ENCODE measurements around the gene ZXDB.
"Not testable (repeated sequence)": the region's sequence is repeated elsewhere in the genome, so short reads cannot be mapped to it uniquely, and the experiment has no call there.

ZXDB gene

DNA sequence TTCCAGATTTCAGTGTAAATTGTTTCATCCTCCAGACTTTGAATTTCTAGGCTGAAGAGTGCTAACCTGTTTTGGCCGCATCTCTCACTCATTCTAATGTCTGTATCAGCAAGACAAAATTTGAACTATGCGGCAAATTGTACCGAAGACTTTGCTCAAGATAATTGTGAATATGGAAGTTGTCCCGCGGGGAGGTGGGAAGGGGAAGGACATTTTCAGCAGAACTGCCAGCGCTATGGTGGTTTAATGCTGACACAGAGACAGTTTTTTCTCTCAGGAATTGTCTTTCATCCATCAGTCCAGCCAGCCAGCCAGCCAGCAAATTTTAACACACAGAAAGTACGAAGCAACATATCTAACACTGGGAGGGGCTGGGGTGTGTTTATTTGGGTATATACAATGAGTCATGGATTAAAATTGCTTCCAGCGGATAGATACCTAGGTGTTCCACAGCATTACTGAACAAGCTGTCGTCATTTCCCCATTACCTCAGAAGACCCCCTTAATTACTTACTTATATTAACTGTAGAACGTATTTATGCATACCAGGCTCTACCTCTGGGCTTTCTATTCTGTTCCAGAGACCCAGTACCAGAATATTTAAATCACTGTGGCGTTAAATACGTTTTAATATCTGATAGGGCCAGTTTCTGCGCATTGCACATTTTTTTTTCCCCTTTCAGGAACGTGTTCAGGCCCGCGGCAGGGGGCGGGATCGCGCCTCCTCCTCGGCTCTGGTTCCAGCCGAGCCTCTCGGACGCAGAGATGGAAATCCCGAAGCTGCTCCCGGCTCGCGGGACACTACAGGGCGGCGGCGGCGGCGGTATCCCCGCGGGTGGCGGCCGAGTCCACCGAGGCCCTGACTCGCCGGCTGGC is at the start of gene ZXDB:
ZXDB (plus strand) TSS at position 728 of the 876 bp plus-strand sequence; CDS start at position 766, 38 bp downstream.
- DNase-seq (ENCODE audit: low read depth in 1 of 2, low spot score in 1 of 2) = not testable (repeated sequence)

DNA sequence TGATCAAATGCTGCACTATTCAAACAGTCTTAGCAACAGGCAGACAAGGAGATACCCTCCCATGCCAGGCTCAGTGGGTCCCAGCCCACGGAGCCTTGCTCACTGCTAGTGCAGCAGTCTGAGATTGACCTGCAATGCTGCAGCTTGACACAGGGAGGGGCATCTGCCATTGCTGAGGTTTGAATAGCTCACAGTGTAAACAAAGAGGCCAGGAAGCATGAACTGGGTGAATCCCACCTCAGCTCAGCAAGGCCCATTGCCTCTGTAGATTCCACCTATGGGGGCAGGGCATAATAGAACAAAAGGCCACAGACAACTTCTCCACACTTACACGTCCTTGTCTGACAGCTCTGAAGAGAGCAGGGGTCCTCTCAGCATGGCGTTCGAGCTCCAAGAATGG is 26.6 kb upstream of the ZXDB start:
- DNase-seq (ENCODE audit: low read depth in 1 of 2, low spot score in 1 of 2) = no peak

DNA sequence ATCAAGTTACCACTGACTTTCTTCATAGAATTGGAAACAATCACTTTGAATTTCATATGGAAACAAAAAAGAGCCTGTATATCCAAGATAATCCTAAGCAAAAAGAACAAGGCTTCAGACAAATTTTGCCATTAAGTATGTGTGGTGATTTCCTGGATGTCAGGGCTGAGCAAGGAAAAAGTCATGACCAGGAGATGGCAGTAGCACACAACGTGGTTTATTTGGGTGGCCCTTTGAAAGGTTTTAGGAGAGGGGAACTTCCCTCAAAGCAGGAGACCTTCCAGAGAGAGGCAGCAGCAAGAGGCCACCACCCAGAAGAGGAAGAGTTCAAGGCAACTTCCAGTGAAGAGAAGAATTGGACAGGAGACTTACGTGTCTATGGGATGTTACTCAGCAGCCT is 18.1 kb upstream of the ZXDB start:
- no peak for DNase-seq (ENCODE audit: low read depth in 1 of 2, low spot score in 1 of 2)

DNA sequence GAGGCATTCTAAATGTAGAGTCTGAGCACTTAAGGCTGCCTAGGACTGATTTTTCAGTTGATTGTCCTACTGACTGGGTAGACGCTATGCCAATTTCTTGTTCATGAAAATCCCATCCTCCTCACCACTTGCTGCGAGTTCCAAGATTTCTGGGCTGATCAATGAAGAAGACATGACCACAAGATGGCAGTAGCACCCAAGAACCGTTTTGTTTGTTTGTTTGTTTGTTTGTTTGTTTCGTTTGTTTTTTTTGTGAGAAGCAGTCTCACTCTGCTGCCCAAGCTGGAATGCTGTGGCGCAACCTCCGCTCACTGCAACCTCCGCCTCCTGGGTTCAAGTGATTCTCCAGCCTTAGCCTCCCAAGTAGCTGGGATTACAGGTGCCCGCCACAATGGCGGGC is 8.9 kb upstream of the ZXDB start:
- not testable (repeated sequence) for DNase-seq (ENCODE audit: low read depth in 1 of 2, low spot score in 1 of 2)

DNA sequence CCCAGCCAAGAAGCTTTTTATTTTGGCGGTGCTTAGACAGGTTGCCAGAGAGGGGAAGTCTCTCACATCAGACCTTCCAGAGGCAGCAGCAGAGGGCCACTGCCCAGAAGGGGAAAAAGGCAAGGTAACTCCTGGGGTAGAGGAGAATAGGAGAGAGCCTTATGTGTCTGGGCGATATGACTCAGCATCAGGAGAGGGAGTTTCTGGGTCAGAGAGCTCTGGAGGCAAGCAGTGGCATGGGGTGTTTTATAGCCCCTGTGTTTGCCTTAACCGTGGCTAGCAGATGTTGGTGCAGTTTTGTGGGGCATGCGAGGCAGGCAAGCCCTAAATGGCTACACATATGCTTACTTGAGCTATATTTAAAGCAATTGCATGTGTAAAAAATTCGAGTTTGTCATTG is 8.3 kb upstream of the ZXDB start:
- DNase-seq (ENCODE audit: low read depth in 1 of 2, low spot score in 1 of 2) = no peak

DNA sequence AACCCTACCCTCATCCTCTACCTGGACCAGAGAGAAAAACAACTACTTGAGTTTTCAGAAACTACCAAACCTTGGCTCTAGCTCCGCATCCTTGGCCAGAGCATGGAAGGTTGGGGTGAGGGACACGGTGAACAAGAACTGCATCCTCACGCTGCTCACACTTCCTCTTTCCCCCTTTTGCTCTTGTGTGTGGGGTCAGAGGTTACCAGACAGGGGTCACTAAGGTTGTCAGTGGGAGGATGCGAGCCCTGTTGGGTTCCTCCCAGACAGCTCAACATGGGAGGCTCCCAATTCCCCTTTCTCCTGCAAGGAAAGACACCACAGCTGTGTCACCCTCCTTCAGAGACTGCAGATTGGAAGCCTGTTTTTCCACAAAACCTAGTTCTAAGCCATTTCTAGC is 5.5 kb upstream of the ZXDB start:
- no peak for DNase-seq (ENCODE audit: low read depth in 1 of 2, low spot score in 1 of 2)

DNA sequence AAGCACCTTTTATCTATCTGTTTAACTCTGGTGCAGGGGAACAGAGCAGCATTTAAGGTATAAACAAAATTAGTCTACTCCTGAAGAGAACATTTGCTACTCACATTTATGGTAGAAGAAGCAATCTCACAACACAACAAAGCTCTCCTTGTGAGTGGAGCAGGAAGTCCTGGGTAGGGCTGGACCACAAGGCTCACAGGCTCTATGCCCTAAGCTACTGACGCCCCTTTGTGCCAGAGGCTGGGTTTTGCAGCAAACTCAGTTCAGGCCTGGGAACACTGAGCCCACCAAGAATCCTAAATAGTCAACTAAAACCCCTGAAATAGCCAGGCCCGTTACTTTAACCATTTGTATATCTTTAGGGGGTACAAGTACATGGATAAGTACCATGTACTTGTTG is 4.7 kb upstream of the ZXDB start:
- DNase-seq (ENCODE audit: low read depth in 1 of 2, low spot score in 1 of 2) = no peak

DNA sequence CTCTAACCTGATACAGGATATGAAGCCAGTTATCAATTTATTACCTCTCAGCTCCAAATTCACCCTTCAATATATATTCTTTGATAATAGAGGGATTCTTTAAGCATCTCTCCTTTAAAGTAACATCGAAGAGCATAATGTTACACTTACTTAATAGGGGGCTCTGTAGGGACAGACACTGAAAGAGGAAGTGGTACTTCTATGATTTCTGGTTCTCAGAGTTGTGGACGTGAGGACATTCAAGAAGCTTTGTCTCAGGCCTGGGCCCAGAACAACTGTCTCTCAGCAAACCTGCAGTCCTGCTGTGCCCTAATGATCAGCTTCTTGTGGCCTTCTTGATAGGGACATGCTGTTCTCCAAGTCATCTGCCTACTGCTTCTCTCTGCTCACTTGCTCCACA is 4.2 kb upstream of the ZXDB start:
- no peak for DNase-seq (ENCODE audit: low read depth in 1 of 2, low spot score in 1 of 2)

DNA sequence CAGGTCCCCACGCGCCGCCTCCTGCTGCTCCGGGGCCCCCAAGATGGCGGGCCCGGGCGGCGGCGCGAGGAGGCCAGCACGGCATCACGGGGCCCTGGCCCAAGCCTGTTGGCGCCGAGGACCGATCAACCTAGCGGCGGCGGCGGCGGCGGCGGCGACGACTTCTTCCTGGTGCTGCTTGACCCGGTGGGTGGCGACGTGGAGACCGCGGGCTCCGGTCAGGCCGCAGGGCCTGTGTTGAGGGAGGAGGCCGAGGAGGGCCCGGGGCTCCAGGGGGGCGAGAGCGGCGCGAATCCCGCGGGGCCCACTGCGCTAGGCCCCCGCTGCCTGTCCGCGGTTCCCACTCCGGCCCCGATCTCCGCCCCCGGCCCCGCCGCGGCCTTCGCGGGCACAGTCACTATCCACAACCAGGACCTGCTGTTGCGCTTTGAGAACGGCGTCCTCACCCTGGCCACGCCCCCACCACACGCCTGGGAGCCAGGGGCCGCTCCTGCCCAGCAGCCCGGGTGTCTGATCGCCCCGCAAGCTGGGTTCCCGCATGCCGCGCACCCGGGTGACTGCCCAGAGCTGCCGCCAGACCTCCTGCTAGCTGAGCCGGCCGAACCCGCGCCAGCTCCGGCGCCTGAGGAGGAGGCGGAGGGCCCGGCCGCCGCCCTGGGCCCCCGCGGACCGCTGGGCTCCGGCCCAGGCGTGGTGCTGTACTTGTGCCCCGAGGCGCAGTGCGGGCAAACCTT is 516 bp downstream of the ZXDB start:
- DNase-seq (ENCODE audit: low read depth in 1 of 2, low spot score in 1 of 2) = peak; percentile 6 to 12

DNA sequence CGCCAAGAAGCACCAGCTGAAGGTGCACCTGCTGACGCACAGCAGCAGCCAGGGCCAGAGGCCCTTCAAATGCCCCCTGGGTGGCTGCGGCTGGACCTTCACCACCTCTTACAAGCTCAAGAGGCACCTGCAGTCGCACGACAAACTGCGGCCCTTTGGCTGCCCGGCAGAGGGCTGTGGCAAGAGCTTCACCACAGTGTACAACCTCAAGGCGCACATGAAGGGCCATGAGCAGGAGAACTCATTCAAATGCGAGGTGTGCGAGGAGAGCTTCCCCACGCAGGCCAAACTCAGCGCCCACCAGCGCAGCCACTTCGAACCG is 1.0 kb downstream of the ZXDB start:
- DNase-seq (ENCODE audit: low read depth in 1 of 2, low spot score in 1 of 2) = not testable (repeated sequence)

DNA sequence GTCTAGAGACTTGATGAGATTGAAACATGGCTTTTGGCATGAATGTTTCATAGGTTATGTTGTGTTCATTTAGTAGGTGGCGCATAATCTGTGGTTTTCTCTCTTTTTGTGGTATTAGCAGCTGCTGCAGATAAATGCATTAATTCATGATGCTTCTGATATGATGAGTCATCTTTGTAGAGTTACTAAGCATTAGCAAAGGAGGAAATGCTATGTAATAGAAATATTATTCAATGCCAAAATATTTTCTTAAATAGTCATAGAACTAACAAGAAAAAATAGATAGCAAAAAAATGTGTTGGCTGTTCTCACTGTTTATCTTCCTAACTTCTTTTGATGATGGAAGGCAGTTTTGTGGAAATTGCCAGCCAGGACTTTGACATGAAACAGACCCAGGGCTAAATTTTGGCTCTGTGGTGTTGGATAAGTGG is 3.6 kb downstream of the ZXDB start:
- no peak for DNase-seq (ENCODE audit: low read depth in 1 of 2, low spot score in 1 of 2)

DNA sequence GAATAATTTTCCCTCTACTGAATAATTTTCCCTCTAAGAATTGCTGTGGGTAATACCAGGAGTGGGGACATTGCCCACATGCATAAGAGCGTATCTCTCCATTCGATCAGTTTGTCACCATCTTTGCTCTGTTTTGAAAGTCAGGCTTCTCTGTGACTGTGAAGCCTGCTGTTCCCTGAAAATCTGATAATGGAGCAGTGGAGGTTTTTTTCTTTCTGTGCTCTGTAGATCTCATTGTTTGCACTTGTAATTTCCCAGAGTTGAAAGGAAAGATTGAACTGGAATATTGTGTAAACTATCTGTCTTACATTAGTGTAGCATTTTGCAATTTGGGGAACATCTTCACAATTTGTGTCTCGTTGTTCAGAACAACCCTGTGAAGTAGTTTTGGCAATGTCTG is 4.3 kb downstream of the ZXDB start:
- no peak for DNase-seq (ENCODE audit: low read depth in 1 of 2, low spot score in 1 of 2)

DNA sequence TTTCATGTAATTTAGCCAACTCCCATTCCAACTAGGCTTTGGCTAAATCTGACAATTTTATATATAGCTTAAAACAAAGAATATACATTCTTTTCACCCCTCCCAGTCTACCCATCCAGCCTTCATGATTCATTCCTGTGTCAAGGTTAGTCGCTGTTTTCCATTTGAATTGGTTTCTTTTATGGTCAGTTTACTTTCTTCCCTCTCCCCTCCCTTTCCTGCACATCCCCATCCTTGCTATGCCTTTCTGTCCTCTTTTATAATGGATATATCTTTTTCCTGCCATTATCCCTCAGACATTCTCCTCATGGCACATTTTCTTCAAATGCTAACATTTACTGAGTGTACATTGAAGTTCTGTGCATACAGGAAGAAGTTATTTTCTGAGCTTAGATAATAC is 4.7 kb downstream of the ZXDB start:
- no peak for DNase-seq (ENCODE audit: low read depth in 1 of 2, low spot score in 1 of 2)

DNA sequence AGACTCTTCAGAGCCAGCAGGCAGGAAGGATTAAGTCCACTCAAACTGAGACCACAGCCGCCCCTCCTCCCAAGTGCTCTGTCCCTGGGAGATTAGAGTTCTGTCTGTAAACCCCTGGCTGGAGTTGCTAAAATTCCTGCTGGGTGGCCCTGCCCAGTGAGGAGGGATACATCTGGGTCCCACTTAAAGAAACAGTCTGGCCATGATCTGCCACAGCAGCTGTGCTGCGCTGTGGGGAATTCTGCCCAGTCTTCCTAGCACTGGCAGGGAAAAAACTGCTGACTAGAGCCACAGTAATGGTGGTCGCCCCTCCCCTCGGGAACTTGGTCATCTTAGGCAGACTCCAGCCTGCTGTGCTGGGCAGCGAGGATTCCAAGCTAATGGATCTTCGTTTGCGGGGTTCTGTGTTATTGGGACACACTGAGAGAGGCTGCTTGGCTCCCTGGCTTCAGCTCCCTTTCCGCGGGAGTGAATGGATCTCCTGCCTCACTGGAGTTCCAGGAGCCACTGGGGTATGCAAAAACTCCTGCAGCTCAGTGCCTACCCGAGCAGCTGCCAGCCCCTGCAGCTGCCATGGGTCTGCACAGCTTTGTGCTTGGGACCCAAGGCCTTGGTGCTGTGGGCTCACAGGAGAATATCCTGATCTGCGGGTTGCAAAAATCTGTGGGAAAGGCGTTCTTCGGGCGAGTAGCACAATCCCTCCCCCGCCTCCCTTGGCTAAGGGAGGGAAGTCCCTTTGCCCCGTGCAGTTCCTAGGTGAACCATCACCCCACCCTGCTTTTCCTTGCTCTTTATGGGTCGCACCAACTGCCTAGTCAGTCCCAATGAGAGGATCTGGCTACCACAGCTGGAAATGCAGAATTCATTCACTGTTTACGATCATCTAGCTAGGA is 15.7 kb downstream of the ZXDB start:
- no peak for DNase-seq (ENCODE audit: low read depth in 1 of 2, low spot score in 1 of 2)

DNA sequence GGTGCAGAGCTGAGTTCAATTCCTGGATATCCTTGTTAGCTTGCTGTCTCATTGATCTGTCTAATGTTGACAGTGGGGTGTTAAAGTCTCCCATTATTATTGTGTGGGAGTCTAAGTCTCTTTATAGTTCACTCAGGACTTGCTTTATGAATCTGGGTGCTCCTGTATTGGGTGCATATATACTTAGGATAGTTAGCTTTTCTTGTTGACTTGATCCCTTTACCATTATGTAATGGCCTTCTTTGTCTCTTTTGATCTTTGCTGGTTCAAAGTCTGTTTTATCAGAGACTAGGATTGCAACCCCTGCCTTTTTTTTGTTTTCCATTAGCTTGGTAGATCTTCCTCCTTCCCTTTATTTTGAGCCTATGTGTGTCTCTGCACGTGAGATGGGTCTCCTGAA is 21.5 kb downstream of the ZXDB start:
- DNase-seq (ENCODE audit: low read depth in 1 of 2, low spot score in 1 of 2) = not testable (repeated sequence)

DNA sequence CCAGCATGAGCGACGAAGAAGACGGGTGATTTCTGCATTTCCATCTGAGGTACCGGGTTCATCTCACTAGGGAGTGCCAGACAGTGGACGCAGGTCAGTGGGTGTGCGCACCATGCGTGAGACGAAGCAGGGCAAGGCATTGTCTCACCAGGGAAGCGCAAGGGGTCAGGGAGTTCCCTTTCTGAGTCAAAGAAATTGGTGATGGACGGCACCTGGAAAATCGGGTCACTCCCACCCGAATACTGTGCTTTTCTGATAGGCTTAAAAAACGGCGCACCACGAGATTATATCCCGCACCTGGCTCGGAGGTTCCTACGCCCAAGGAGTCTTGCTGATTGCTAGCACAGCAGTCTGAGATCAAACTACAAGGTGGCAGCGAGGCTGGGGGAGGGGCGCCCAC is 37.6 kb downstream of the ZXDB start:
- DNase-seq (ENCODE audit: low read depth in 1 of 2, low spot score in 1 of 2) = not testable (repeated sequence)

DNA sequence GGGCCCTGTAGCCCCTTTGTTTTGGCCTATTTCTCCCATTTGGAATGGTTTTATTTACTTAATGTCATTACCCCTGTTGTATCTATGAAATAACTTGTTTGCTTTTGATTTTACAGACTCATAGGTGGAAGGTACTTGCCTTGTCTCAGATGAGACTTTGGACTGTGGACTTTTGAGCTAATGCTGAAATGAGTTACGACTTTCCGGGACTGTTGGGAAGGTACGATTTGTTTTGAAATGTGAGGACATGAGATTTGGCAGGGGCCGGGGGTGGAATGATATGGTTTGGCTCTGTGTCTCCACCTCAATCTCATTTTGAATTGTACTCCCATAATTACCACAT is 48.8 kb downstream of the ZXDB start:
- DNase-seq (ENCODE audit: low read depth in 1 of 2, low spot score in 1 of 2) = no peak

DNA sequence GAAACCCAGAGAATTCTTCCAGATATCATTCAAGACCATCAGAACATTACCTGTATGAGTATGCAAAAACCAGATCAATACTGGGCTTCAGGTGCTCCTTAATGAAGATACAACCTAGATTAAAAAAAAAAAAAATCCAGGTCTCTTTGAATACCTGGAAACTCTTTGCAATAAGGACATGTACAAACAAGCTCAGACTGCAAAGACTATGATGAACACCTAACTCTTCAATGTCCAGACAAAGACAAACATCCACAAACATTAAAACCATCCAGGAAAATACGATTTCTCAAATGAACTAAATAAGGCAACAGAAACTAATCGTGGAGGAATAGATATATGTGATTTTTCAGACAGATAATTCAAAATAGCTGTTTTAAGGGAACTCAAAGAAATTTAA is 49.5 kb downstream of the ZXDB start:
- DNase-seq (ENCODE audit: low read depth in 1 of 2, low spot score in 1 of 2) = no peak

DNA sequence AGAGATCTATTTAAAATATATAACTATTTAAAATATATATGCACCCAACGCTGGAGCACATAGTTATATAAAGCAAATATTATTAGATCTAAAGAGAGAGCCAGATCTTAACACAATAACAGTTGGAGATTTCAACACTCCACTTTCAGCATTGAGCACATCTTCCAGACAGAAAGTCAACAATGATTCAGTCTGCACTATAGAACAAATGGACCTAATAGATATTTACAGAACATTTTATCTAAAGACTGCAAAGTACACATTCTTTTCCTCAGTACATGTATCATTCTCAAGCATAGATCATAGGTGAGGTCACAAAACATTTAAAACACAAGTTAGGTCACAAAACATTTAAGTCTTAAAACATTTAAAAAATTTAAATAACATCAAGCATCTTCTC is 51.9 kb downstream of the ZXDB start:
- no peak for DNase-seq (ENCODE audit: low read depth in 1 of 2, low spot score in 1 of 2)

DNA sequence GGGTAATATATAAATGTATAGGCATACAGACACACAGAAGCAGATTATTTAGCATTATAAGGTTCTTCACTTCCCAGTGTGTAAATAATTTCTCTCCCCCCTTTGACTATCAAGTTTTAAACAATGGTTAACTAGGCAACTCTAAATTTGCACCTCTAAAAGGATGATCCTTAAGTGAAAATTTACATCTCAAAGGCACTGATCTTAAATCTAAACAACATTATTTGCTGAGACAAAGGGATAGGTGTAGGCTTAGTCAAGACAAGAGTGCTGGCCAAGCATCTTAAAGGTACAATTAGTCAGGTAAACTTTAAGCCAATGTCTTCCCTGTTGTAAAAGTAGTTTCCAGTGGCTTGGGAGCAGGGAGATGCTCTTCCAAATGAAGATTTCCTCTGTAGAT is 55.2 kb downstream of the ZXDB start:
- DNase-seq (ENCODE audit: low read depth in 1 of 2, low spot score in 1 of 2) = no peak

Data from stimulated activated CD4-positive, alpha-beta T cell treated with anti-CD3 and anti-CD28 coated beads, Interleukin-15, amount 100 ng/mL, for 1 hour (primary cell).